T-helper 17 cell (primary cell): Measurements from ENCODE around the gene PACRG. TPM values are rescaled to one million over a fixed set of nuclear protein-coding genes. Genes with fewer than 3 reads are reported as not detected.
"Not testable (repeated sequence)": the region's sequence is repeated elsewhere in the genome, so short reads cannot be mapped to it uniquely, and the experiment has no call there.

Experiments
- ATAC-seq: fragments of 150-1000 bp; cut with Tn5 transposase; 2 replicates; pipeline ENCODE4 v1.10.0; 2021; ENCODE audit warnings: mild to moderate bottlenecking, moderate library complexity
- DNase-seq, 3 donors: peaks; one replicate each; pipeline versions ENCODE4 v3.0.0 to v3.0.0-alpha.2; 2020 to 2021
- H3K9me3 ChIP-seq: one replicate; pipeline ENCODE4 v1.7.0; 2013; ENCODE audit warnings: low read length, mild to moderate bottlenecking; ENCODE audit not compliant: control insufficient read depth, poor library complexity, severe bottlenecking
- H3K27ac Mint-ChIP-seq: one replicate; pipeline ENCODE4 v1.8.0; 2022; ENCODE audit warnings: mild to moderate bottlenecking, moderate library complexity, mixed read lengths
- H3K27me3 Mint-ChIP-seq: one replicate; pipeline ENCODE4 v1.8.0; 2022; ENCODE audit warnings: mixed read lengths
- H3K36me3 Mint-ChIP-seq: one replicate; pipeline ENCODE4 v1.8.0; 2022; ENCODE audit warnings: low read depth, mixed read lengths
- H3K4me1 Mint-ChIP-seq: one replicate; pipeline ENCODE4 v1.8.0; 2022; ENCODE audit warnings: mild to moderate bottlenecking, mixed read lengths
- H3K4me3 Mint-ChIP-seq: one replicate; pipeline ENCODE4 v1.8.0; 2022; ENCODE audit warnings: mild to moderate bottlenecking, moderate library complexity, mixed read lengths
- total RNA-seq, 4 donors: library from RNA in 2 of 4; stranded (reverse) in 2 of 4; gene quantifications; one replicate each; pipeline ENCODE4 v1.2.3 and lab custom pipeline; 2022 to 2026

PACRG gene
- total RNA-seq (1 to 10 TPM; 1.6 to 2.0 TPM), total RNA-seq (lab: John Stamatoyannopoulos, UW) (0.23 to 0.45 reads per million in 2 donors)

DNA sequence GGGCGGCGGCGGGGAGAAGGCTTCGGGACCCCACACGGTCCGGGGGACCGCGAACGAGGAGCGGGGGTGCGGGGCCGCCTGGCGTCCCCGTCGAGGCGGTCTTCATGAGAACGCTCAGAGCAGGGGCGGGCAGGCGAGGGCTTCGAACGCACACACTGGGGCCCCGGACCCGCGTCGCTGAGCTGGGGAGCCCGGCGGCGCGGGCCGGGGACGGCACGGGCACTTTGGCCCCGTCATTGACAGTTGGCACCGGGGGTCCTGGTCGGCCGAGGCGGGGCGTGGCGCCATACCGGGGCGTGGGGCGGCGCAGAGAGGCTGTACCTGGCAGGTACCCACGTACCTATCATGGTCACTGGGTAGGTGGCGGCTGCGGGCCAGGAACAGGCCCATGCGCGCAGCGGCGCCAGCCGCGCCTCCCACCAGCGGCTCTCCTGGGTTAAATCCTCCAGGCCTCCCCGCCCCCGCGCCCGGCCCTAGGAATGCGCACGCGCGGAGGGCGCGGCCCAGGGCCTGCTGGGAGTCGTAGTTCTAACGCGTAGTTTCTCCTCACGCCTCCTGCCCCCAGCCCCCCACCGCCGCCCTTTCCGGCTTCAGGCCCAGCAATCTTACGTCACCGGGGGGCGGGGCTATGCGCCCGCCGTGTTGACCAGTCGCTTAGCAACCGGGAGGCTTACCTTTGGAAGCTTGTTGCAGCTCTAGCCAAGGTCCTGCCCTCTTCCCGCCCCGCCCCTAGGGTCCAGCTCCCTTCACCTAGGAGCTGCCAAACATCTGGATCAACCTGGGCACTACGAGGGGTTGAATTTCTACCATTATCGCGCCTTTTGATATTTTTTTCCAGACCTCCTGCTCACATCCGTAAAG lies at the start of gene PACRG, which contains the start of gene PRKN:
TSS of gene PACRG (plus strand) at position 653 of the 861 bp plus-strand sequence.
TSS of gene PRKN (minus strand) at position 445 of the 861 bp plus-strand sequence.
- H3K9me3 ChIP-seq: no peaks in the 10 kb centered on the region
- DNase-seq (peak; percentile 89 to 99 (median 97)), ATAC-seq (peak; percentile 94)
- H3K4me1 Mint-ChIP-seq: peaks cover 12% of the 10 kb centered on the region
- no peaks in the 10 kb centered on the region for H3K27me3 Mint-ChIP-seq
- no peaks in the 10 kb centered on the region for H3K36me3 Mint-ChIP-seq
- H3K4me3 Mint-ChIP-seq: peak within 1 kb of the TSS; percentile 97
- H3K27ac Mint-ChIP-seq: peak within 1 kb of the TSS; percentile 94

GRCh38 chr6:162678896-162679295 lies 48.9 kb upstream of the PACRG start:
- DNase-seq, H3K27ac Mint-ChIP-seq, H3K4me1 Mint-ChIP-seq, H3K27me3 Mint-ChIP-seq, H3K4me3 Mint-ChIP-seq, ATAC-seq, H3K9me3 ChIP-seq, H3K36me3 Mint-ChIP-seq: not testable (repeated sequence)

DNA sequence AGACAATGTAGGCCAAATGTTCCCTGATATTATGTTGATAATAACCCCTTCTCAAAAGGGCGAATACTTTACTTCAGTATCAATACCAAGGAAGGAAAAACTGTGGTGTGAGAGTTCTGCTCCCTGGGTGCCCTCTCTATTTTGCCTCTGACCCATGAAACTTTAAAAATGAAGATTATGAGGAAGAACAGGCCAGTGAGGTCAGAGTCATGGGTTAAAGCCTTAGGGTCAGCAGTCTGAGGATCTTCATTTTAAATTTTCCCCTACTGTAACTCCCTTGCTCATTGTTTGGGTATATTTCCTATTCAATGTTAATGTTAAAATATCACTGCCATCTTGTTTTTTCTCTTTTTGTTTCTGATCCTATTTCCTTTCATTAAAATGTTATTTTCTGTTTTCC lies 48.1 kb upstream of the PACRG start:
- DNase-seq (no peak), ATAC-seq (no peak)
- Mint-ChIP-seq H3K4me1 (peaks cover 2% of the 10 kb centered on the region), H3K27ac (no peak overlapping the region), H3K36me3 (no peaks in the 10 kb centered on the region), H3K27me3 (no peaks in the 10 kb centered on the region), H3K4me3 (no peak overlapping the region)
- H3K9me3 ChIP-seq: no peaks in the 10 kb centered on the region

DNA sequence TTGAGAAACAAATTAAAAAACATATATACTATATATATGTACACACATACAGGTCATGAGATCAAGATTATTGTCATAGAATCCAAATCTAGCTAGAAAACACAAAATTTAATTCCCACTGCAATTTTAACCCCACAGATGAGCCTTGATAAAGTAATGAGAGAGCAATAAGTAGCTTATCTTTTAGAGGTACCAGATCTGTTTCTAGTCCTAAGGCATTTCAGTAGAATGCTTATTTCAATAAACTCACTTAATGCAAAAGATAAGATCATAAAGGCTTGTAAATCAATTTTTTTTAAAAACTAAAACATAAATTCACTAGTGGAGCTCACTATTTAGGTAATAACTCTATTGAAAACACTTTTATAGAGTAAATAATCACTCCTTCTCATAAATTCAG lies 47.4 kb upstream of the PACRG start:
- DNase-seq (no peak), ATAC-seq (no peak)
- Mint-ChIP-seq H3K27me3 (no peaks in the 10 kb centered on the region), H3K4me1 (peaks cover 2% of the 10 kb centered on the region), H3K27ac (no peak overlapping the region), H3K36me3 (no peaks in the 10 kb centered on the region), H3K4me3 (no peak overlapping the region)
- no peaks in the 10 kb centered on the region for H3K9me3 ChIP-seq

- no peak for ATAC-seq
- H3K9me3 ChIP-seq: no peaks in the 10 kb centered on the region
- Mint-ChIP-seq H3K4me3 (no peak overlapping the region), H3K27me3 (no peaks in the 10 kb centered on the region), H3K4me1 (peaks cover 2% of the 10 kb centered on the region), H3K27ac (no peak overlapping the region), H3K36me3 (no peaks in the 10 kb centered on the region)
- no peak for DNase-seq
Measured at GRCh38 chr6:162680871-162681270, 46.9 kb upstream of the PACRG start.

DNA sequence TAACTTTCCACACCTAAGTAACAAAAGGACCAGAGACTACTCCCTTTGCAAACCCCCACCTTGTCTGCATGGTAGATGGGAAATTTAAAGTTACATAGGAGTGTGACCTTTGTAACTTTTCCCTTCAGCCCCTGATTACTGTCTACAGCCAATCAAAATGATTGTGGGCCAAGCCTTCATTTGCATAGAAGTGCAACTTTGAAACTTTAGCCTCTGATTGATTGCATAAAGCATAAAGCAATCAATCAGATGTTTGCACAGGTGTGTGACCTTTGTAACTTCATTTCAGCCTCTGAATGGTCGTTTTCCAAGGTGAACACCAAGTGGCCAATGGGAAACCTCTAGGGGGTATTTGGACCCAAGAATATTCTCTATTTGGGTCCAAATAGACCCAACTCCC lies 46.3 kb upstream of the PACRG start:
- ATAC-seq (no peak), DNase-seq (no peak)
- H3K4me3 Mint-ChIP-seq: no peak overlapping the region
- no peaks in the 10 kb centered on the region for H3K36me3 Mint-ChIP-seq
- H3K4me1 Mint-ChIP-seq: no peaks in the 10 kb centered on the region
- no peaks in the 10 kb centered on the region for H3K27me3 Mint-ChIP-seq
- no peaks in the 10 kb centered on the region for H3K9me3 ChIP-seq
- H3K27ac Mint-ChIP-seq: no peak overlapping the region

DNA sequence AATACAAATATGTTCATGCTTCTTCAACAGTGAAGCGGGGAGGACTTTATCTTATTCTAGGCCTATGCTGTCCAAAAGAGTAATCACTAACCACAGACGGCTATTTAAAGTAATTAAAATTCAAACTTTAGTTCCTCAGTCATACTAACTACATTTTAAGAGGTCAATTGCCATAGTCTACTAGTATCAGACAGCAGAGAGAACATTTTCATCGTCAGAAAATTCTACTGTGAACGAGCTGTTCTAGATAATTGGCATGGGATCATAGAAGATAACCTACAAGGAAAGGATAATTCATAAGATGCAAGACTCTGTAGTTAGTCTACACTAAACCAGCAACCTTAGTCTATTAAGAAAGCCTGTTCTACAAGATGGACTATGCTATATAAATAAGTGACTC lies 44.6 kb upstream of the PACRG start:
- no peak overlapping the region for H3K4me3 Mint-ChIP-seq
- H3K9me3 ChIP-seq: no peaks in the 10 kb centered on the region
- no peaks in the 10 kb centered on the region for H3K36me3 Mint-ChIP-seq
- no peaks in the 10 kb centered on the region for H3K4me1 Mint-ChIP-seq
- H3K27me3 Mint-ChIP-seq: no peaks in the 10 kb centered on the region
- no peak for ATAC-seq
- no peak overlapping the region for H3K27ac Mint-ChIP-seq
- DNase-seq: no peak

GRCh38 chr6:162684052-162684451 lies 43.7 kb upstream of the PACRG start:
- no peaks in the 10 kb centered on the region for H3K4me1 Mint-ChIP-seq

GRCh38 chr6:162684961-162685360 lies 42.8 kb upstream of the PACRG start:
- ATAC-seq (no peak), DNase-seq (no peak)
- H3K4me3 Mint-ChIP-seq: no peak overlapping the region
- H3K27me3 Mint-ChIP-seq: no peaks in the 10 kb centered on the region
- H3K27ac Mint-ChIP-seq: no peak overlapping the region
- H3K4me1 Mint-ChIP-seq: peaks cover 2% of the 10 kb centered on the region
- H3K36me3 Mint-ChIP-seq: no peaks in the 10 kb centered on the region
- H3K9me3 ChIP-seq: no peaks in the 10 kb centered on the region

More at GRCh38 chr6:162684052-162684451, 43.7 kb upstream of the PACRG start:
- no peaks in the 10 kb centered on the region for H3K27me3 Mint-ChIP-seq
- H3K36me3 Mint-ChIP-seq: no peaks in the 10 kb centered on the region
- H3K27ac Mint-ChIP-seq: no peak overlapping the region
- H3K4me3 Mint-ChIP-seq: no peak overlapping the region
- ATAC-seq: no peak
- H3K9me3 ChIP-seq: no peaks in the 10 kb centered on the region
- no peak for DNase-seq

DNA sequence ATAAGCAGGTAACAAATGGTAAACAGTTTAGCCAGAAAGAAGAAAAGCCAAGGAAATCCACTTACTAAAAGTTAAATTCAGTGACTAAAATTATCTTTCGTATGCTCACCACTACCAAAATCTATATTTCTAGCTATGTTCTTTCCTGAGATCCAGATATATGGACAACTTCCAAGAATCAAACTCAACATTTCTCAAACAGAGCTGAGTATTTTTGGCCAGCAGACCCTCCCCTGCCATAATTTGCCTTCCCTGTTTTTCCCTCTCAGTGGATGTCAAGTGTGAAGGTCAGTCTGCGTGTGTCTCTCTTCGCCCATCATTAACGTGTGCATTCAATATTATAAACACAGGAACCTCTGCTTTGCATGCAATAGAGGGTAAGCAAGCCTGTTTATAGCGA lies 42.2 kb upstream of the PACRG start:
- DNase-seq: no peak
- ATAC-seq: no peak
- Mint-ChIP-seq H3K27ac (no peak overlapping the region), H3K4me1 (peaks cover 2% of the 10 kb centered on the region), H3K4me3 (no peak overlapping the region), H3K36me3 (no peaks in the 10 kb centered on the region), H3K27me3 (no peaks in the 10 kb centered on the region)
- H3K9me3 ChIP-seq: no peaks in the 10 kb centered on the region

- no peaks in the 10 kb centered on the region for H3K36me3 Mint-ChIP-seq
- DNase-seq (no peak), ATAC-seq (no peak)
- H3K4me1 Mint-ChIP-seq: peaks cover 2% of the 10 kb centered on the region
- no peak overlapping the region for H3K27ac Mint-ChIP-seq
- H3K9me3 ChIP-seq: no peaks in the 10 kb centered on the region
- no peak overlapping the region for H3K4me3 Mint-ChIP-seq
- no peaks in the 10 kb centered on the region for H3K27me3 Mint-ChIP-seq
Measured at GRCh38 chr6:162688751-162689345, 38.9 kb upstream of the PACRG start.

GRCh38 chr6:162690158-162690557 lies 37.6 kb upstream of the PACRG start:
- H3K4me3 Mint-ChIP-seq: no peak overlapping the region
- H3K27ac Mint-ChIP-seq: no peak overlapping the region
- peaks cover 2% of the 10 kb centered on the region for H3K4me1 Mint-ChIP-seq
- H3K27me3 Mint-ChIP-seq: no peaks in the 10 kb centered on the region
- DNase-seq (no peak), ATAC-seq (no peak)
- H3K36me3 Mint-ChIP-seq: no peaks in the 10 kb centered on the region
- no peaks in the 10 kb centered on the region for H3K9me3 ChIP-seq

GRCh38 chr6:162697872-162698403 lies 29.8 kb upstream of the PACRG start:
- Mint-ChIP-seq H3K27ac (no peak overlapping the region), H3K36me3 (no peaks in the 10 kb centered on the region), H3K4me1 (peaks cover 3% of the 10 kb centered on the region), H3K4me3 (no peak overlapping the region), H3K27me3 (no peaks in the 10 kb centered on the region)
- H3K9me3 ChIP-seq: no peaks in the 10 kb centered on the region
- DNase-seq (no peak), ATAC-seq (no peak)
